Uterus (tissue), 2 donors: ENCODE results near the gene GLS.

ENCODE experiments used
- POLR2A ChIP-seq, 2 donors: fragments of 450-650 bp; IDR thresholded peaks; one replicate each; pipeline ENCODE4 v1.6.1; 2016; ENCODE audit warnings: antibody characterized with exemption in 2 of 2, mild to moderate bottlenecking in 1 of 2, moderate library complexity in 1 of 2
- TF ChIP-seq, protein P1 (sequence below), 4 experiments: fragments of 200-600 bp in 2 of 4; fragments of 450-650 bp in 2 of 4; sonication (generic) in 2 of 4; IDR thresholded peaks; one replicate each; pipeline ENCODE4 v1.5.1; 2016 to 2019; ENCODE audit warnings: antibody characterized with exemption in 4 of 4, mild to moderate bottlenecking in 2 of 4, moderate library complexity in 1 of 4

GRCh38 chr2:190981733-190982132 is 101.1 kb downstream of the GLS start:
- TF ChIP-seq, protein P1, sequence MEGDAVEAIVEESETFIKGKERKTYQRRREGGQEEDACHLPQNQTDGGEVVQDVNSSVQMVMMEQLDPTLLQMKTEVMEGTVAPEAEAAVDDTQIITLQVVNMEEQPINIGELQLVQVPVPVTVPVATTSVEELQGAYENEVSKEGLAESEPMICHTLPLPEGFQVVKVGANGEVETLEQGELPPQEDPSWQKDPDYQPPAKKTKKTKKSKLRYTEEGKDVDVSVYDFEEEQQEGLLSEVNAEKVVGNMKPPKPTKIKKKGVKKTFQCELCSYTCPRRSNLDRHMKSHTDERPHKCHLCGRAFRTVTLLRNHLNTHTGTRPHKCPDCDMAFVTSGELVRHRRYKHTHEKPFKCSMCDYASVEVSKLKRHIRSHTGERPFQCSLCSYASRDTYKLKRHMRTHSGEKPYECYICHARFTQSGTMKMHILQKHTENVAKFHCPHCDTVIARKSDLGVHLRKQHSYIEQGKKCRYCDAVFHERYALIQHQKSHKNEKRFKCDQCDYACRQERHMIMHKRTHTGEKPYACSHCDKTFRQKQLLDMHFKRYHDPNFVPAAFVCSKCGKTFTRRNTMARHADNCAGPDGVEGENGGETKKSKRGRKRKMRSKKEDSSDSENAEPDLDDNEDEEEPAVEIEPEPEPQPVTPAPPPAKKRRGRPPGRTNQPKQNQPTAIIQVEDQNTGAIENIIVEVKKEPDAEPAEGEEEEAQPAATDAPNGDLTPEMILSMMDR (IDR thresholded peaks at IDR 0.05): no peak
- no peak for TF ChIP-seq POLR2A (IDR thresholded peaks at IDR 0.05)
